Esophagus muscularis mucosa (tissue), 4 donors: Measurements from ENCODE around the gene ACSF3. TPM values are rescaled to one million over a fixed set of nuclear protein-coding genes. Genes with fewer than 3 reads are reported as not detected.
"Not testable (repeated sequence)": the region's sequence is repeated elsewhere in the genome, so short reads cannot be mapped to it uniquely, and the experiment has no call there.

ENCODE experiments used
- DNase-seq: peaks from one replicate; pipeline ENCODE4 v3.0.0-alpha.2; 2017; ENCODE audit errors: extremely low spot score
- H3K27ac ChIP-seq, 4 donors: fragments of 200-600 bp; sonication (generic); replicated peaks in 1 of 4; 1 replicate in 3 of 4; 2 replicates in 1 of 4; pipeline ENCODE4 v1.5.1; 2016 to 2019; ENCODE audit warnings: mild to moderate bottlenecking in 1 of 4
- H3K27me3 ChIP-seq, 4 donors: fragments of 200-600 bp; sonication (generic); one replicate each; pipeline versions ENCODE4 v1.5.1 to v1.6.0; 2016 to 2019
- H3K36me3 ChIP-seq, 4 donors: fragments of 200-600 bp; sonication (generic); one replicate each; pipeline ENCODE4 v1.5.1; 2016 to 2019
- H3K4me1 ChIP-seq, 4 donors: fragments of 200-600 bp; sonication (generic); one replicate each; pipeline ENCODE4 v1.5.1; 2016 to 2019
- H3K4me3 ChIP-seq, 4 donors: fragments of 200-600 bp; sonication (generic); 1 replicate in 2 of 4; 2 replicates in 2 of 4; pipeline ENCODE4 v1.5.1; 2016 to 2019; ENCODE audit warnings: mild to moderate bottlenecking in 4 of 4, moderate library complexity in 1 of 4
- H3K9me3 ChIP-seq, 4 donors: fragments of 200-600 bp; sonication (generic); 1 replicate in 3 of 4; 2 replicates in 1 of 4; pipeline ENCODE4 v1.5.1; 2016 to 2019
- EP300 ChIP-seq: sonication (generic); formaldehyde crosslinking; IDR thresholded peaks from one replicate; pipeline ENCODE4 v1.6.1; 2017; ENCODE audit warnings: antibody characterized with exemption
- POLR2A ChIP-seq: fragments of 450-650 bp; IDR thresholded peaks from one replicate; pipeline ENCODE4 v1.6.1; 2017; ENCODE audit warnings: antibody characterized with exemption, moderate library complexity, mild to moderate bottlenecking, low read depth
- POLR2AphosphoS5 ChIP-seq, 2 donors: sonication (generic); formaldehyde crosslinking; IDR thresholded peaks; one replicate each; pipeline ENCODE4 v1.6.1; 2017; ENCODE audit warnings: antibody characterized with exemption in 2 of 2
- WGBS: methylation state at CpG from one replicate; pipeline ENCODE4 v1.1.5; 2018; 5-methylcytosine and 5-hydroxymethylcytosine counted together
- intact Hi-C: fragments of 100-400 bp; cut with DNase I; formaldehyde crosslinking; loops from one replicate; pipeline ENCODE4 v1.15.1; 2023
- total RNA-seq, 4 donors: library from RNA; depleted of rRNA; stranded (reverse); fragments of >200 nt; gene quantifications; one replicate each; pipeline versions ENCODE4 v1.1.0 to v1.2.1, GENCODE V29; 2016
- TF ChIP-seq, protein P1 (sequence below), 3 experiments: fragments of 200-600 bp in 2 of 3; fragments of 450-650 bp in 1 of 3; sonication (generic) in 2 of 3; IDR thresholded peaks; one replicate each; pipeline ENCODE4 v1.5.1; 2017 to 2019; ENCODE audit warnings: antibody characterized with exemption in 3 of 3, mild to moderate bottlenecking in 2 of 3, moderate library complexity in 1 of 3

The ACSF3 gene
- total RNA-seq, 4 donors from 2014 or later = 23.5 to 29.8 (median 27.2) TPM

DNA sequence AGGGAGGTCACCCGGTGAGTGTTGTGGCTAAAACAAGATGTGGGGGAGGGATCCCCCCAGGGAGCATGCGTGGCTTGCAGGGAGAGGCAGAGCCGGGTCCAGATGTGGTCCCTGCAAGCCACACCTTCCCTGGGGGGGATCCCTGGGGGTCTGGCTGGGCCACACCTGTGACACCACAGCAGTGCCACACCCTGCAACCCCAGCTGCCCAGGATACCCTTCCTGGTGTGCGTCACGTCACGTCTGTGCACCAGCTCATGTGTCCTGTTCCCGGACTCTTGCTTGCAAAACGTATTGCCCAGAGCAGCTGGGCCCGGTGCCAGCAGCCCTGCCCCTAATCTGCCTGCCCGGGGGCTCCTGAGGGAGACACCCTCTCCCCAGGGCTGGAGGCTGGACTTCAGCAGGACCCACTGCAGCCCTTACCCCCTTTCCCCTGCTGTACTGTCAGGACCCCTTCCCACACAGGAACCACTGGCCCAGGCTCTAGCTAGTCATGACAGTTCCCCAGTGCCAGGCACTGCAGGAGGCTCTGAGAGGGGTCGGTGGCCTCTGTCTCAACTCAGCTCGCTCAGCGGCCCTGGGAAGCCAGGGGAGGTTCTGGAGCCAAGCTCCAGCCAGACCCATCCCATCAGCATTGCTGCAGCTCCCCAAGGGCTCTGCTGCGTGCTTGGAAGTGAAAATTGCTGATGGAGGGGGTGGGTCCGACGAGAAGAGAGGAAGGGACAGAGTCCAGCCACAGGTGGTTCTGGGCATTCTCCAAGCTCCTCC, 25.8 kb upstream of the ACSF3 start:
- 66% methylated on average over 6 of the region's 16 CpGs for WGBS
- Histone ChIP-seq H3K9me3 (no peaks in the 10 kb centered on the region), H3K36me3 (no peaks in the 10 kb centered on the region), H3K4me3 (no peak overlapping the region), H3K27ac (no peak overlapping the region), H3K27me3 (peaks cover 0 to 94% (median 0%) of the 10 kb centered on the region in 4 donors), H3K4me1 (peaks cover 0 to 8% (median 0%) of the 10 kb centered on the region in 4 donors)
- intact Hi-C loops = no loop called here
- TF ChIP-seq POLR2A (no peak), EP300 (no peak), POLR2AphosphoS5 (IDR thresholded peaks at IDR 0.05) (no peak)
- TF ChIP-seq, protein P1, sequence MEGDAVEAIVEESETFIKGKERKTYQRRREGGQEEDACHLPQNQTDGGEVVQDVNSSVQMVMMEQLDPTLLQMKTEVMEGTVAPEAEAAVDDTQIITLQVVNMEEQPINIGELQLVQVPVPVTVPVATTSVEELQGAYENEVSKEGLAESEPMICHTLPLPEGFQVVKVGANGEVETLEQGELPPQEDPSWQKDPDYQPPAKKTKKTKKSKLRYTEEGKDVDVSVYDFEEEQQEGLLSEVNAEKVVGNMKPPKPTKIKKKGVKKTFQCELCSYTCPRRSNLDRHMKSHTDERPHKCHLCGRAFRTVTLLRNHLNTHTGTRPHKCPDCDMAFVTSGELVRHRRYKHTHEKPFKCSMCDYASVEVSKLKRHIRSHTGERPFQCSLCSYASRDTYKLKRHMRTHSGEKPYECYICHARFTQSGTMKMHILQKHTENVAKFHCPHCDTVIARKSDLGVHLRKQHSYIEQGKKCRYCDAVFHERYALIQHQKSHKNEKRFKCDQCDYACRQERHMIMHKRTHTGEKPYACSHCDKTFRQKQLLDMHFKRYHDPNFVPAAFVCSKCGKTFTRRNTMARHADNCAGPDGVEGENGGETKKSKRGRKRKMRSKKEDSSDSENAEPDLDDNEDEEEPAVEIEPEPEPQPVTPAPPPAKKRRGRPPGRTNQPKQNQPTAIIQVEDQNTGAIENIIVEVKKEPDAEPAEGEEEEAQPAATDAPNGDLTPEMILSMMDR (IDR thresholded peaks at IDR 0.05) = no peak
- no peak for DNase-seq

DNA sequence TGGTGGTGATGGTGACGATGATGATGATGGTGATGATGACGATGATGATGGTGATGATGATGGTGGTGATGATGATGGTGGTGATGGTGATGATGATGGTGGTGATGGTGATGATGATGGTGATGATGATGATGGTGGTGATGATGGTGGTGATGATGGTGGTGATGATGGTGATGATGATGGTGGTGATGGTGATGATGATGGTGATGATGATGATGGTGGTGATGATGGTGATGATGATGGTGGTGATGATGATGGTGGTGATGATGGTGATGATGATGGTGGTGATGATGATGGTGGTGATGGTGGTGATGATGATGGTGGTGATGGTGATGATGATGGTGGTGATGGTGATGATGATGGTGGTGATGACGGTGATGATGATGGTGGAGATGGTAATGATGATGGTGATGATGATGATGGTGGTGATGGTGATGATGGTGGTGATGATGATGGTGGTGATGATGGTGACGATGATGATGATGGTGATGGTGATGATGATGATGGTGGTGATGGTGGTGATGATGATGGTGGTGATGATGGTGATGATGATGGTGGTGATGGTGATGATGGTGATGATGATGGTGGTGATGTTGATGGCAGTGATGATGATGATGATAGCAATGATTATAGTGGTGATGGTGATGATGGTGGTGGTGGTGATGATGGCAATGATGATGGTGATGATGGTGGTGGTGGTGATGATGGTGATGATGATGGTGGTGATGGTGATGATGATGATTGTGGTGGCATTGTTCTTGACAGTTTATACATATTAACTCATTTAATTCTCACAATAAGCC, 24.6 kb upstream of the ACSF3 start:
- DNase-seq, H3K36me3 ChIP-seq, H3K4me1 ChIP-seq, intact Hi-C loops, H3K4me3 ChIP-seq, H3K27ac ChIP-seq, H3K9me3 ChIP-seq: not testable (repeated sequence)
- WGBS = 93% methylated on average over 4 of the region's 4 CpGs
- peaks cover 0 to 89% (median 0%) of the 10 kb centered on the region in 4 donors for H3K27me3 ChIP-seq

DNA sequence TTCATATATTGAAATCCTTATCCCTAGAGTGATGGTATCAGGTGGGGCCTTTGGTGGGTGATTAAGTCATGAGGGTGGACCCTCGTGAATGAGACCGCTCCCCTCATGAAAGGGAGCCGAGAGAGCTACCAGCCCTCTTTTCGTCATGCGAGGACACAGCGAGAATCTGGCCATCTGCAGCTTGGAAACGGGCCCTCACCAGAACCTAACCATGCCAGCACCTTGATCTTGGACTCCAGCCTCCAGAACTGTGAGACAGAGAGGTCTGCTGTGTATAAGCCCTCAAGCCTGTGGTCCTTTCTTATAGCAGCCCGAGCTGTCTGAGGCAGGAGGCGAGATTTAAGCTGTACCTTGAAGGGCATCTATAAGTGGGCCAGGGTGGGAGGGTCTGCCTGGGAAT, 23.7 kb upstream of the ACSF3 start:
- WGBS = 85% methylated on average over 9 of the region's 9 CpGs
- H3K4me1 ChIP-seq = peaks cover 0 to 8% (median 0%) of the 10 kb centered on the region in 4 donors
- H3K27me3 ChIP-seq = peaks cover 0 to 80% (median 0%) of the 10 kb centered on the region in 4 donors
- DNase-seq = no peak
- no peaks in the 10 kb centered on the region for H3K9me3 ChIP-seq
- intact Hi-C loops = no loop called here
- TF ChIP-seq POLR2AphosphoS5 (IDR thresholded peaks at IDR 0.05) (no peak), EP300 (no peak), POLR2A (no peak)
- TF ChIP-seq, protein P1 (IDR thresholded peaks at IDR 0.05) = no peak
- H3K4me3 ChIP-seq = no peak overlapping the region
- H3K36me3 ChIP-seq = no peaks in the 10 kb centered on the region
- no peak overlapping the region for H3K27ac ChIP-seq

DNA sequence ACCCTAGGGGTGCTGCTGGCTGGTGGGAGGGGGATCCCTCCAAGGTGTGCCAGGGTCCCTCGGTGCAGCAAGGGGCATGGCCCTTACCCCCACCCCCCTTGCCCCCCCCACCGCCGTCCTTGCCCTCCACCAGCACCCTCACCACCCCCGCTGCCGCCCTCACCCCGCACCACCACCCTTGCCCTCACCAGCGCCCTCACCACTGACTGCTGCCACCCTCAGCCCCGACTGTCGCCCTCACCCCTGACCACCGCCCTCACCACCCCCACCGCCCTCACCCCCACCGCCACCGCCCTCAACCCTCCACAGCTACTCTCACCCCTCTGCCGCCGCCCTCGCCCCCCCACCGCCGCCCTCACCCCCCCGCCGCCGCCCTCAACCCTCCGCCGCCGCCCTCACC, 23.1 kb upstream of the ACSF3 start:
- TF ChIP-seq EP300 = no peak
- no peak for TF ChIP-seq POLR2A
- no peak for TF ChIP-seq POLR2AphosphoS5 (IDR thresholded peaks at IDR 0.05)
- TF ChIP-seq, protein P1 (IDR thresholded peaks at IDR 0.05) = no peak
- intact Hi-C loops = no loop called here
- DNase-seq = no peak
- Histone ChIP-seq H3K9me3 (no peaks in the 10 kb centered on the region), H3K27me3 (peaks cover 0 to 76% (median 0%) of the 10 kb centered on the region in 4 donors), H3K4me3 (no peak overlapping the region), H3K27ac (no peak overlapping the region), H3K4me1 (peaks cover 0 to 8% (median 0%) of the 10 kb centered on the region in 4 donors), H3K36me3 (no peaks in the 10 kb centered on the region)
- WGBS = 97% methylated on average over 17 of the region's 24 CpGs
